K562 (cell line): ENCODE results near the gene PRPS2. TPM values are rescaled to one million over a fixed set of nuclear protein-coding genes. Genes with fewer than 3 reads are reported as not detected.

Source experiments
- ATAC-seq: fragments of 200-7000 bp; cut with Tn5 transposase; 3 replicates; pipeline ENCODE4 v1.9.1; 2020; ENCODE audit warnings: moderate library complexity
- BruUV-seq: library from RNA; stranded (reverse); fragments of 400-500 nt; replicated peaks from 2 replicates; lab custom pipeline; 2021; lab: Mats Ljungman, UMichigan
- CTCF ChIA-PET: fragments of 300-600 bp; formaldehyde crosslinking; extraction: SDS; loops from one replicate; lab custom pipeline; 2021; ENCODE audit warnings: low intra/inter-chr PET ratio; lab: Yijun Ruan, JAX
- POLR2A ChIA-PET: fragments of 300-600, 350-650 bp; sonication (Branson Sonifier 250); formaldehyde crosslinking; extraction: SDS; loops from one replicate; lab custom pipeline; 2021; ENCODE audit warnings: antibody characterized with exemption, inconsistent platforms; lab: Yijun Ruan, JAX
- DNase-seq, 4 experiments: peaks; one replicate each; pipeline versions ENCODE4 v3.0.0 to v3.0.0-alpha.2; 2011 to 2018; ENCODE audit warnings: low spot score in 3 of 4, mixed read lengths in 3 of 4; ENCODE audit errors: extremely low read depth in 1 of 4
- FAIRE-seq: peaks from 2 replicates; lab custom pipeline; 2011; peaks lifted over from hg19 to GRCh38; lab: Jason Lieb, UNC
- H2AFZ ChIP-seq: 2 replicates; pipeline ENCODE4 v1.6.0; 2011; ENCODE audit warnings: low read depth, low read length, control low read depth, inconsistent platforms
- H3K27ac ChIP-seq: fragments of 200-600 bp; 3 replicates; pipeline ENCODE4 v1.8.0; 2011; ENCODE audit warnings: low read depth, mild to moderate bottlenecking, control low read depth, inconsistent platforms, low read length, moderate library complexity, mixed read lengths; ENCODE audit errors: extremely low read depth
- H3K27me3 ChIP-seq, 2 experiments: fragments of 300-600 bp in 1 of 2; 2 replicates in 1 of 2; 3 replicates in 1 of 2; pipeline versions ENCODE4 v1.6.0 to v1.8.0; 2011; ENCODE audit warnings: inconsistent platforms in 2 of 2, low read length in 2 of 2, mild to moderate bottlenecking in 1 of 2, mixed read lengths in 1 of 2, moderate library complexity in 1 of 2; ENCODE audit not compliant: control insufficient read depth in 2 of 2, insufficient read depth in 2 of 2
- H3K36me3 ChIP-seq: fragments of 300-600 bp; 3 replicates; pipeline ENCODE4 v1.8.0; 2011; ENCODE audit warnings: mild to moderate bottlenecking, low read length, inconsistent platforms; ENCODE audit not compliant: control insufficient read depth, insufficient read depth
- H3K4me1 ChIP-seq, 2 experiments: fragments of 200-600 bp in 1 of 2; replicated peaks in 1 of 2; 2 replicates in 1 of 2; 3 replicates in 1 of 2; pipeline versions ENCODE4 v1.5.1 to v1.8.0; 2011; ENCODE audit warnings: inconsistent platforms in 2 of 2, low read length in 2 of 2, mild to moderate bottlenecking in 1 of 2, mixed read lengths in 1 of 2, moderate library complexity in 1 of 2; ENCODE audit not compliant: control insufficient read depth in 2 of 2, insufficient read depth in 2 of 2
- H3K4me2 ChIP-seq: 2 replicates; pipeline ENCODE4 v1.6.1; 2011; ENCODE audit warnings: low read length, control low read depth, inconsistent platforms, mixed read lengths; ENCODE audit not compliant: insufficient read depth
- H3K4me3 ChIP-seq: fragments of 200-600 bp; sonication (generic), shearing (Covaris generic); 2 replicates; pipeline ENCODE4 v1.5.1; 2016; ENCODE audit warnings: control low read depth, inconsistent platforms
- H3K79me2 ChIP-seq: fragments of 200-600 bp; 3 replicates; pipeline ENCODE4 v1.8.0; 2011; ENCODE audit warnings: low read length, inconsistent platforms; ENCODE audit not compliant: control insufficient read depth, insufficient read depth
- H3K9ac ChIP-seq, 2 experiments: 2 replicates each; pipeline versions ENCODE4 v1.6.0 to v1.6.1; 2011; ENCODE audit warnings: low read depth in 2 of 2, low read length in 2 of 2, control low read depth in 1 of 2, inconsistent platforms in 1 of 2, mild to moderate bottlenecking in 1 of 2, mixed read lengths in 1 of 2; ENCODE audit not compliant: insufficient read depth in 1 of 2
- H3K9me1 ChIP-seq: one replicate; pipeline ENCODE4 v1.6.0; 2011; ENCODE audit warnings: inconsistent platforms, mild to moderate bottlenecking, low read length, moderate library complexity; ENCODE audit not compliant: control insufficient read depth, insufficient read depth
- H3K9me3 ChIP-seq: replicated peaks from 2 replicates; pipeline ENCODE4 v1.5.1; 2011; ENCODE audit warnings: low read depth, low read length, inconsistent platforms; ENCODE audit not compliant: control insufficient read depth, insufficient read depth
- H4K20me1 ChIP-seq: replicated peaks from 2 replicates; pipeline ENCODE4 v1.6.1; 2011; ENCODE audit warnings: low read length, inconsistent platforms, mixed read lengths; ENCODE audit not compliant: control insufficient read depth, insufficient read depth
- BRCA1 ChIP-seq, 2 experiments: fragments of 450-650 bp in 1 of 2; sonication (generic) in 1 of 2; formaldehyde crosslinking in 1 of 2; IDR thresholded peaks; 2 replicates each; pipeline versions ENCODE4 v1.5.0 to v1.6.1; 2017 to 2020; ENCODE audit warnings: mild to moderate bottlenecking in 1 of 2, missing genetic modification reagents in 1 of 2
- MCM2 ChIP-seq: fragments of 450-650 bp; IDR thresholded peaks from 2 replicates; pipeline ENCODE4 v1.6.1; 2017; ENCODE audit warnings: low read depth, mild to moderate bottlenecking
- SREBF2 ChIP-seq: sonication (generic); formaldehyde crosslinking; IDR thresholded peaks from 2 replicates; pipeline ENCODE4 v1.4.0; 2020; ENCODE audit warnings: mild to moderate bottlenecking, missing genetic modification reagents
- SRSF3 ChIP-seq: fragments of 200-400 bp; formaldehyde crosslinking; IDR thresholded peaks from 2 replicates; pipeline ENCODE4 v1.6.1; 2016; ENCODE audit warnings: mild to moderate bottlenecking, low read length, moderate library complexity; ENCODE audit not compliant: insufficient read depth
- ZNF217 ChIP-seq: sonication (generic); formaldehyde crosslinking; IDR thresholded peaks from 2 replicates; pipeline ENCODE4 v1.8.0; 2022; ENCODE audit warnings: mild to moderate bottlenecking, missing genetic modification reagents
- ZNF696 ChIP-seq: fragments of 250-450 bp; sonication (Bioruptor Pico); conservative IDR thresholded peaks from 2 replicates; pipeline ENCODE4 v1.4.0; 2020; ENCODE audit warnings: mild to moderate bottlenecking, moderate library complexity
- ZNF75A ChIP-seq: fragments of 450-650 bp; formaldehyde crosslinking; IDR thresholded peaks from 2 replicates; pipeline ENCODE4 v1.4.0; 2020; ENCODE audit warnings: mild to moderate bottlenecking
- WGBS: fragments of 100-300 bp; shearing (Covaris generic); methylation state at CpG from one replicate; pipeline ENCODE4 v1.1.6; 2016; ENCODE audit warnings: low coverage, mixed read lengths; ENCODE audit not compliant: insufficient coverage; ENCODE audit errors: missing lambda C conversion rate; 5-methylcytosine and 5-hydroxymethylcytosine counted together
- in situ Hi-C: fragments of 300-500 bp; cut with MboI; formaldehyde crosslinking; loops from 4 replicates; pipeline ENCODE4 v1.15.0; 2018; ENCODE audit warnings: inconsistent platforms, mixed read lengths
- intact Hi-C: fragments of 100-400 bp; cut with micrococcal nuclease; formaldehyde crosslinking; loops from 2 replicates; pipeline ENCODE4 v1.14.2; 2022
- polyA plus RNA-seq, 8 experiments: library from polyadenylated mRNA; depleted of rRNA in 4 of 8; stranded (reverse) in 5 of 8; unstranded in 3 of 8; fragments of >200 nt; fragmentation: Nextera tagmentation in 2 of 8; fragmentation: Illumina TruSeq in 1 of 8; extraction: Ambion mirVana in 2 of 8; extraction: Trizol in 1 of 8; gene quantifications; 2 replicates each; pipeline versions ENCODE4 v1.2.1 to v1.2.3, GENCODE V29; 2011 to 2014; ENCODE audit warnings: inconsistent platforms in 1 of 8, missing spikeins in 1 of 8
- total RNA-seq, 7 experiments: library from RNA; depleted of rRNA in 6 of 7; stranded (reverse); fragments of >200 nt in 6 of 7; fragmentation: Illumina TruSeq in 2 of 7; extraction: Trizol in 2 of 7; gene quantifications; 2 replicates each; pipeline versions ENCODE4 v1.2.1 to v1.2.3, GENCODE V29; 2011 to 2021; ENCODE audit warnings: low replicate concordance in 1 of 7
- TF ChIP-seq, protein P1 (sequence below): conservative IDR thresholded peaks from 2 replicates; pipeline ENCODE4 v1.6.1; 2011; ENCODE audit warnings: low read depth, mild to moderate bottlenecking, low read length; ENCODE audit not compliant: control insufficient read depth
- TF ChIP-seq, protein P2 (sequence below): fragments of 200-600 bp; sonication (generic); IDR thresholded peaks from one replicate; pipeline ENCODE4 v1.6.1; 2012; ENCODE audit warnings: mild to moderate bottlenecking, low read depth, low read length, inconsistent platforms

The PRPS2 gene
- total and polyA plus RNA-seq, 9 of the 15 experiments (the other 6 are each of a cell fraction or from before 2014, with no cell fraction given), result 50.3 to 85.0 (median 62.1) TPM

DNA sequence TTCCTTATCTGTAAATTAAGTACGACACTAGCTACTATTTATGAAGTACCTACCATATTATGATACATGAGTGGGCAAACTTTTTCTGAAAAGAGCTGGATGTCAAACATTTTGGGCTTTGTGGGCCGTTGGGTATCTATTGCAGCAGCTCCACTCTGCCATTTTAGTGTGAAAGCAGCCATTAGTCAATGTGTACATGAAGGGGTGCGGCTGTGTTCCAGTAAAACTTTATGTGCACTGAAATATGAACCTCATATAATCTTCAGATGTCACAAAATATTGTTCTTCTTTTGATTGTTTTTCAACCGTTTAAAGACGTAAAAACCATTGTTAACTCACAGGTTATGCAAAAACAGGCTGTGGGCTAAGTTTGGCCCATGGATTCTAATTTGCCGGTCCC lies 14.1 kb downstream of the PRPS2 start:
- ChIA-PET POLR2A (interaction anchor here (0.6 to 1.4 kb wide), 3 partner anchors 8 to 18 kb away, joined by 3 read pairs; partner anchors contain the start of gene PRPS2), CTCF (no interaction called here)
- FAIRE-seq, result no peak
- Histone ChIP-seq H3K4me3 (no peak overlapping the region), H3K27me3 (no peaks in the 10 kb centered on the region), H3K27ac (no peak overlapping the region), H3K79me2 (no peaks in the 10 kb centered on the region; the same call in 2 of the 3 replicates), H3K9me3 (no peaks in the 10 kb centered on the region), H3K36me3 (peaks cover 81% of the 10 kb centered on the region), H3K4me1 (no peaks in the 10 kb centered on the region), H3K9me1 (no peaks in the 10 kb centered on the region), H4K20me1 (no peaks in the 10 kb centered on the region), H3K4me2 (no peak overlapping the region), H2AFZ (no peak overlapping the region), H3K9ac (no peak overlapping the region)
- intact Hi-C loops, result no loop called here
- WGBS, result 94% methylated on average over 3 of the region's 6 CpGs
- in situ Hi-C loops, result loop anchor here (25.0 kb wide), 1 partner anchor 682 kb away; no protein-coding TSS in a partner anchor
- BruUV-seq, result no TSS peak
- no peak for ATAC-seq
- no peak for DNase-seq
- no peak for TF ChIP-seq MCM2
- TF ChIP-seq SREBF2 (CRISPR knock-in tag), result no peak
- TF ChIP-seq, protein P1, sequence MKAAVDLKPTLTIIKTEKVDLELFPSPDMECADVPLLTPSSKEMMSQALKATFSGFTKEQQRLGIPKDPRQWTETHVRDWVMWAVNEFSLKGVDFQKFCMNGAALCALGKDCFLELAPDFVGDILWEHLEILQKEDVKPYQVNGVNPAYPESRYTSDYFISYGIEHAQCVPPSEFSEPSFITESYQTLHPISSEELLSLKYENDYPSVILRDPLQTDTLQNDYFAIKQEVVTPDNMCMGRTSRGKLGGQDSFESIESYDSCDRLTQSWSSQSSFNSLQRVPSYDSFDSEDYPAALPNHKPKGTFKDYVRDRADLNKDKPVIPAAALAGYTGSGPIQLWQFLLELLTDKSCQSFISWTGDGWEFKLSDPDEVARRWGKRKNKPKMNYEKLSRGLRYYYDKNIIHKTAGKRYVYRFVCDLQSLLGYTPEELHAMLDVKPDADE, result no peak
- TF ChIP-seq ZNF217, result no peak
- TF ChIP-seq, protein P2, sequence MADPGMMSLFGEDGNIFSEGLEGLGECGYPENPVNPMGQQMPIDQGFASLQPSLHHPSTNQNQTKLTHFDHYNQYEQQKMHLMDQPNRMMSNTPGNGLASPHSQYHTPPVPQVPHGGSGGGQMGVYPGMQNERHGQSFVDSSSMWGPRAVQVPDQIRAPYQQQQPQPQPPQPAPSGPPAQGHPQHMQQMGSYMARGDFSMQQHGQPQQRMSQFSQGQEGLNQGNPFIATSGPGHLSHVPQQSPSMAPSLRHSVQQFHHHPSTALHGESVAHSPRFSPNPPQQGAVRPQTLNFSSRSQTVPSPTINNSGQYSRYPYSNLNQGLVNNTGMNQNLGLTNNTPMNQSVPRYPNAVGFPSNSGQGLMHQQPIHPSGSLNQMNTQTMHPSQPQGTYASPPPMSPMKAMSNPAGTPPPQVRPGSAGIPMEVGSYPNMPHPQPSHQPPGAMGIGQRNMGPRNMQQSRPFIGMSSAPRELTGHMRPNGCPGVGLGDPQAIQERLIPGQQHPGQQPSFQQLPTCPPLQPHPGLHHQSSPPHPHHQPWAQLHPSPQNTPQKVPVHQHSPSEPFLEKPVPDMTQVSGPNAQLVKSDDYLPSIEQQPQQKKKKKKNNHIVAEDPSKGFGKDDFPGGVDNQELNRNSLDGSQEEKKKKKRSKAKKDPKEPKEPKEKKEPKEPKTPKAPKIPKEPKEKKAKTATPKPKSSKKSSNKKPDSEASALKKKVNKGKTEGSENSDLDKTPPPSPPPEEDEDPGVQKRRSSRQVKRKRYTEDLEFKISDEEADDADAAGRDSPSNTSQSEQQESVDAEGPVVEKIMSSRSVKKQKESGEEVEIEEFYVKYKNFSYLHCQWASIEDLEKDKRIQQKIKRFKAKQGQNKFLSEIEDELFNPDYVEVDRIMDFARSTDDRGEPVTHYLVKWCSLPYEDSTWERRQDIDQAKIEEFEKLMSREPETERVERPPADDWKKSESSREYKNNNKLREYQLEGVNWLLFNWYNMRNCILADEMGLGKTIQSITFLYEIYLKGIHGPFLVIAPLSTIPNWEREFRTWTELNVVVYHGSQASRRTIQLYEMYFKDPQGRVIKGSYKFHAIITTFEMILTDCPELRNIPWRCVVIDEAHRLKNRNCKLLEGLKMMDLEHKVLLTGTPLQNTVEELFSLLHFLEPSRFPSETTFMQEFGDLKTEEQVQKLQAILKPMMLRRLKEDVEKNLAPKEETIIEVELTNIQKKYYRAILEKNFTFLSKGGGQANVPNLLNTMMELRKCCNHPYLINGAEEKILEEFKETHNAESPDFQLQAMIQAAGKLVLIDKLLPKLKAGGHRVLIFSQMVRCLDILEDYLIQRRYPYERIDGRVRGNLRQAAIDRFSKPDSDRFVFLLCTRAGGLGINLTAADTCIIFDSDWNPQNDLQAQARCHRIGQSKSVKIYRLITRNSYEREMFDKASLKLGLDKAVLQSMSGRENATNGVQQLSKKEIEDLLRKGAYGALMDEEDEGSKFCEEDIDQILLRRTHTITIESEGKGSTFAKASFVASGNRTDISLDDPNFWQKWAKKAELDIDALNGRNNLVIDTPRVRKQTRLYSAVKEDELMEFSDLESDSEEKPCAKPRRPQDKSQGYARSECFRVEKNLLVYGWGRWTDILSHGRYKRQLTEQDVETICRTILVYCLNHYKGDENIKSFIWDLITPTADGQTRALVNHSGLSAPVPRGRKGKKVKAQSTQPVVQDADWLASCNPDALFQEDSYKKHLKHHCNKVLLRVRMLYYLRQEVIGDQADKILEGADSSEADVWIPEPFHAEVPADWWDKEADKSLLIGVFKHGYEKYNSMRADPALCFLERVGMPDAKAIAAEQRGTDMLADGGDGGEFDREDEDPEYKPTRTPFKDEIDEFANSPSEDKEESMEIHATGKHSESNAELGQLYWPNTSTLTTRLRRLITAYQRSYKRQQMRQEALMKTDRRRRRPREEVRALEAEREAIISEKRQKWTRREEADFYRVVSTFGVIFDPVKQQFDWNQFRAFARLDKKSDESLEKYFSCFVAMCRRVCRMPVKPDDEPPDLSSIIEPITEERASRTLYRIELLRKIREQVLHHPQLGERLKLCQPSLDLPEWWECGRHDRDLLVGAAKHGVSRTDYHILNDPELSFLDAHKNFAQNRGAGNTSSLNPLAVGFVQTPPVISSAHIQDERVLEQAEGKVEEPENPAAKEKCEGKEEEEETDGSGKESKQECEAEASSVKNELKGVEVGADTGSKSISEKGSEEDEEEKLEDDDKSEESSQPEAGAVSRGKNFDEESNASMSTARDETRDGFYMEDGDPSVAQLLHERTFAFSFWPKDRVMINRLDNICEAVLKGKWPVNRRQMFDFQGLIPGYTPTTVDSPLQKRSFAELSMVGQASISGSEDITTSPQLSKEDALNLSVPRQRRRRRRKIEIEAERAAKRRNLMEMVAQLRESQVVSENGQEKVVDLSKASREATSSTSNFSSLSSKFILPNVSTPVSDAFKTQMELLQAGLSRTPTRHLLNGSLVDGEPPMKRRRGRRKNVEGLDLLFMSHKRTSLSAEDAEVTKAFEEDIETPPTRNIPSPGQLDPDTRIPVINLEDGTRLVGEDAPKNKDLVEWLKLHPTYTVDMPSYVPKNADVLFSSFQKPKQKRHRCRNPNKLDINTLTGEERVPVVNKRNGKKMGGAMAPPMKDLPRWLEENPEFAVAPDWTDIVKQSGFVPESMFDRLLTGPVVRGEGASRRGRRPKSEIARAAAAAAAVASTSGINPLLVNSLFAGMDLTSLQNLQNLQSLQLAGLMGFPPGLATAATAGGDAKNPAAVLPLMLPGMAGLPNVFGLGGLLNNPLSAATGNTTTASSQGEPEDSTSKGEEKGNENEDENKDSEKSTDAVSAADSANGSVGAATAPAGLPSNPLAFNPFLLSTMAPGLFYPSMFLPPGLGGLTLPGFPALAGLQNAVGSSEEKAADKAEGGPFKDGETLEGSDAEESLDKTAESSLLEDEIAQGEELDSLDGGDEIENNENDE, result no peak
- TF ChIP-seq ZNF696 (CRISPR knock-in tag), result no peak
- TF ChIP-seq BRCA1 (IDR thresholded peaks at IDR 0.05), result no peak
- no peak for TF ChIP-seq BRCA1 (CRISPR knock-in tag; IDR thresholded peaks at IDR 0.05)
- no peak for TF ChIP-seq ZNF75A (CRISPR knock-in tag)
- TF ChIP-seq SRSF3, result no peak
